GM19240 (cell line): ENCODE results near the gene INPP5B.
"Not testable (repeated sequence)": the region's sequence is repeated elsewhere in the genome, so short reads cannot be mapped to it uniquely, and the experiment has no call there.

Experiments used
- DNase-seq: peaks from one replicate; pipeline ENCODE4 v3.0.0; 2011; ENCODE audit warnings: low spot score; ENCODE audit not compliant: insufficient read length

INPP5B gene

GRCh38 chr1:37948166-37948565 is 1.3 kb upstream of the INPP5B start:
- no peak for DNase-seq

DNA sequence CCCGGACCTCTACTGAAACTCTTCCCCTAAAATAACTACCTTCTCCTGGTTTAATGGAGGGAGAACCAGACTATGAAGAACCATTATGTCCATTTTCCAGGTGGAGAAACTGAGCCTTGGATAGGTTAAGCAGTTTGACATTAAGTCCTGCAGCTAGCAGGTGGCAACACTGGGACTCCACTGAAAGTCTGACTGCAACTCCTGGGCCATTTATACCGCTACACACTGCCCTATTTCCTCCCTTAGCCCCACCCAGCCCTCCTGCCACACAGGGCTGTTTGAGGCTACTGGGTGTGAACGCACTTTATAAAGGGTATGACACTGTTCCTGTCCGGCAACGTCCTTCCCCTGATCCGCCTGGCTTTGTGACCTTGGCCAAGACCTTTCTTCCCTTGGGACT is 511 bp upstream of the INPP5B start:
- DNase-seq: no peak

- no peak for DNase-seq
Measured at GRCh38 chr1:37945743-37946702, 830 bp downstream of the INPP5B start.

DNA sequence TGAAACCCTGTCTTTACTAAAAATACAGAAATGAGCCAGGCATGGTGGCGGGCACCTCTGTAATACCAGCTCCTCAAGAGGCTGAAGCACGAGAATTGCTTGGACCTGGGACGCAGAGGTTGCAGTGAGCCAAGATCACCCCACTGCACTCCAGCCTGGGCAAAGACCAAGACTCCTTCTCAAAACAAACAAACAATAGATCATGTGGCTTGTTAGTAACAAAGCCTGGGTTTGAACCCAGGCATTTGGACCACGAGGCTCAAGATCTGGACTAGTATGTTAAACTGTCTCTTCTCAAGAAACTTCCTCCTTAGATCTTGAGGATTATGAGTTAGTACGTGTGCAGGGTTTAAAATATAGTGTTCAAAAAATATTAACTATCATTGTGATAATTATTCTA is 1.6 kb downstream of the INPP5B start:
- no peak for DNase-seq

- no peak for DNase-seq
Measured at GRCh38 chr1:37944816-37945215, 2.0 kb downstream of the INPP5B start.

GRCh38 chr1:37944086-37944763 is 2.6 kb downstream of the INPP5B start:
- no peak for DNase-seq

- DNase-seq: no peak
Measured at GRCh38 chr1:37940299-37940947, 6.4 kb downstream of the INPP5B start.

DNA sequence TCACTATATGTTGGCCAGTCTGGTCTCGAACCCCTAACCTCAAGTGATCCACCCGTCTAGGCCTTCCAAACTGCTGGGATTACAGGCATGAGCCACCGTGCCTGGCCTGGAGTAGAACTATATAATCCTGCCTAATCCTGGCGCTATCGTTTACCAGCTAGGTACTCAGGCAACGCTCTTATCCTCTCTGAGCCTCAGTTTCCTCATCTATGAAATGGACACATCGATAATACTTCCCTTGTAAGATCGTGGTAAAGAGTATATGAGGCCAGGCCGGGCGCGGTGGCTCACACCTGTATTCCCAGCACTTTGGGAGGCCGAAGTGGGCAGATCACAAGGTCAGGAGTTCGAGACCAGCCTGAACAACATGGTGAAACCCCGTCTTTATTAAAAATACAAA is 10.1 kb downstream of the INPP5B start:
- DNase-seq: not testable (repeated sequence)

GRCh38 chr1:37932759-37933158 is 14.1 kb downstream of the INPP5B start:
- no peak for DNase-seq

GRCh38 chr1:37931361-37932158 is 15.3 kb downstream of the INPP5B start:
- DNase-seq: peak; percentile 93

- DNase-seq: no peak
Measured at GRCh38 chr1:37931102-37931360, 15.8 kb downstream of the INPP5B start.

GRCh38 chr1:37930246-37931101 is 16.4 kb downstream of the INPP5B start:
- no peak for DNase-seq

- no peak for DNase-seq
Measured at GRCh38 chr1:37926038-37926924, 20.6 kb downstream of the INPP5B start.

DNA sequence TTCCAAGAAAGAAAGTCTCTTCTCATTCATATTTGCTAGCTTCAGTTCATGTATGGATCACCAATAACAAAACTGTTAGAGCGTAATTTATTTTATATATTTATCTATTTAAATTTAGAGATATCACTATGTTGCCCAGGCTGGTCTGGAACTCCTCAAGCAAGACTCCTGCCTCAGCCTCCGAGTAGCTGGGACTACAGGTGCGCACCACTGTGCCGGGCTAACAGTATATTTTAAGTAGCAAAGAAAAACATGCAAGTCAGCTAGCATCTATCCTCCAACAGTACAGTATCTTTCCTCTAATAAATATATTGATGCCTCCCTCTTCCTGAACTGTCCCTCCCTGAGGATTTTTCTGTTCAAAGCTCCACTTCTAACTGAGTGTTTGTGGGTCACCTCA is 21.5 kb downstream of the INPP5B start:
- DNase-seq: no peak

- DNase-seq: no peak
Measured at GRCh38 chr1:37923551-37923889, 23.3 kb downstream of the INPP5B start.

GRCh38 chr1:37922767-37923550 is 23.9 kb downstream of the INPP5B start:
- DNase-seq: no peak

- no peak for DNase-seq
Measured at GRCh38 chr1:37919277-37919676, 27.6 kb downstream of the INPP5B start.

DNA sequence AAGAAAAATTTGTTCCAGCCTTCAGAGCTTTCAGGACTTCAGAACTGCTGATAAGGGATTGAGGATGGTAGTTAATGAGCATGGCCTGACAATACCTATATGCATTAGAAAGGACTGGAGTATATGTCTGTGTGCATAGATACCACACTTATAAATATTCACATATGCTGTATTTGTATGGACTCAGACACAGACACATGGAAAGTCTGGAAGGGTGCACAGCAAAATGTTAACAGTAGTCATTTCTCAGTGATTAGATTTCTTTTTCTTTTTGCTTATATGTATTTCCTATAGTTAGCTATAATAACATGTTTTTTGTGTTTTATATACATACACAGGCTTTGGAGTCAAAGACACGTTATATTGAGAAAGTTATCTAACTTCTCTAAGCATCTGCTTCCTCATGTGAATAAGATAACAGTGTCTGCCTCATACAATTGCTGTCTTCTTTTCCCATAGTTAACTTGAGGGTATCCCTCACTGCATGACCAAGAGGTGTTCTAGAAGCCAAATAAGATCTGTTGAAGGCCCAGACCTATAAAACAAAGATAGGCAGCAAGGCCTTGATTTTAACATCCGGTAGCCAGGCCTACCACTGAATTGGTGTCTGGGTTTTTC is 31.3 kb downstream of the INPP5B start:
- DNase-seq: no peak
